ENCODE data around the gene FHL1.

The FHL1 gene

DNA sequence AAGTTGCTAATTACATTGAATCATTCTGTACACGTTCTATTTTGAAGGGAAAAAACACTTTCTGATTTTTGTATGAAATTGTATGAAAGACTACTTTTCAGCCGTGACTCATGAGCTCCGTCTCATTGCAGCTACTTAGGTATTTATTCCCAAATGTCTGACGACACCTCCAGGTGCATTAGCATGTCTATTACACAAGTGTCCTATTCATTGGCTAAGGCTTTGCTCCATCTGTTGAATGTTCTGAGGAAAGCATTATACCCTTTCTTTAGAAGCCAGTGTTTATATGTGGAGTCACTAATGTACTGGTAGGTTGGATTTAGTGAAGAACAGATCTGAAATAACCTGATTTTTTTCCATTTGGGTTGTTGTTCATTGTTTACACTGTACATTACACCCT, 52.0 kb downstream of the FHL1 start:
- H3K9ac ChIP-seq (ENCODE audit: low read depth, low read length) = no peak overlapping the region
- no peaks in the 10 kb centered on the region for H3K9me3 ChIP-seq (ENCODE audit: insufficient read depth, low read depth, low read length)
- H3K36me3 ChIP-seq (ENCODE audit: insufficient read depth, low read length) = no peaks in the 10 kb centered on the region
- no peaks in the 10 kb centered on the region for H3K27me3 ChIP-seq (ENCODE audit: insufficient read depth, low read length)
- peaks cover 5% of the 10 kb centered on the region; the same call in 1 of the 2 replicates for H3K4me1 ChIP-seq (ENCODE audit: insufficient read depth, low read length)
- H3K4me3 ChIP-seq (ENCODE audit: low read length) = no peak overlapping the region
- peak overlapping the region; percentile 13; the same call in 1 of the 2 replicates for H3K27ac ChIP-seq (ENCODE audit: low read depth, low read length)
- WGBS = 63% methylated on average over 4 of the region's 4 CpGs

GRCh38 chrX:136200466-136200865, 53.1 kb downstream of the FHL1 start:
- Histone ChIP-seq H3K27ac (ENCODE audit: low read depth, low read length) (no peak overlapping the region), H3K9me3 (ENCODE audit: insufficient read depth, low read depth, low read length) (no peaks in the 10 kb centered on the region), H3K4me1 (ENCODE audit: insufficient read depth, low read length) (peaks cover 8% of the 10 kb centered on the region; the same call in 1 of the 2 replicates), H3K36me3 (ENCODE audit: insufficient read depth, low read length) (no peaks in the 10 kb centered on the region), H3K27me3 (ENCODE audit: insufficient read depth, low read length) (no peaks in the 10 kb centered on the region), H3K4me3 (ENCODE audit: low read length) (no peak overlapping the region), H3K9ac (ENCODE audit: low read depth, low read length) (no peak overlapping the region)
- 72% methylated on average over 2 of the region's 2 CpGs for WGBS

DNA sequence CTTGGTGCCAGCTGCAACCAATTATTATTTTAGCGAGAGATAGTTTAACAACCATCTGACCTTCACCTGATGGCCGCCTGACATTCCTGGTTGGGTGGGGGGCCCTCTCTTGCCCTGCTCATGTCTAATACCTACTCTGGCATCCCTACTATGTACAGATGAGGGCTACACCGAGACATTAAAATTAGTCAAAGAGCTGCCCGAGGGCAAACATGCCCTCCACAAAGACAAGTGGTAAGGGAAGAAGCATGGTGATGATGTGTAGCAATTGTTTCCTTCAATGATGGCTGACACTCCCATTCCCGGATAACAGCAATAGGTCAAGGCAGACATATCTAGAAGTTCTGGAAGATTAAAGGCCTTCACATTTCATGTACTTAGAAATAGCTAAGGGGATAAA, 54.3 kb downstream of the FHL1 start:
- Histone ChIP-seq H3K36me3 (ENCODE audit: insufficient read depth, low read length) (no peaks in the 10 kb centered on the region), H3K27me3 (ENCODE audit: insufficient read depth, low read length) (no peaks in the 10 kb centered on the region), H3K27ac (ENCODE audit: low read depth, low read length) (no peak overlapping the region), H3K4me3 (ENCODE audit: low read length) (no peak overlapping the region), H3K9ac (ENCODE audit: low read depth, low read length) (no peak overlapping the region), H3K4me1 (ENCODE audit: insufficient read depth, low read length) (peaks cover 8% of the 10 kb centered on the region; the same call in 1 of the 2 replicates), H3K9me3 (ENCODE audit: insufficient read depth, low read depth, low read length) (no peaks in the 10 kb centered on the region)
- WGBS = 93% methylated on average over 4 of the region's 5 CpGs

GRCh38 chrX:136202889-136203288, 55.6 kb downstream of the FHL1 start:
- Histone ChIP-seq H3K27me3 (ENCODE audit: insufficient read depth, low read length) (no peaks in the 10 kb centered on the region), H3K27ac (ENCODE audit: low read depth, low read length) (no peak overlapping the region), H3K9me3 (ENCODE audit: insufficient read depth, low read depth, low read length) (no peaks in the 10 kb centered on the region), H3K9ac (ENCODE audit: low read depth, low read length) (no peak overlapping the region), H3K4me3 (ENCODE audit: low read length) (no peak overlapping the region), H3K4me1 (ENCODE audit: insufficient read depth, low read length) (peaks cover 8% of the 10 kb centered on the region; the same call in 1 of the 2 replicates), H3K36me3 (ENCODE audit: insufficient read depth, low read length) (no peaks in the 10 kb centered on the region)
- 80% methylated on average over 1 of the region's 5 CpGs for WGBS

DNA sequence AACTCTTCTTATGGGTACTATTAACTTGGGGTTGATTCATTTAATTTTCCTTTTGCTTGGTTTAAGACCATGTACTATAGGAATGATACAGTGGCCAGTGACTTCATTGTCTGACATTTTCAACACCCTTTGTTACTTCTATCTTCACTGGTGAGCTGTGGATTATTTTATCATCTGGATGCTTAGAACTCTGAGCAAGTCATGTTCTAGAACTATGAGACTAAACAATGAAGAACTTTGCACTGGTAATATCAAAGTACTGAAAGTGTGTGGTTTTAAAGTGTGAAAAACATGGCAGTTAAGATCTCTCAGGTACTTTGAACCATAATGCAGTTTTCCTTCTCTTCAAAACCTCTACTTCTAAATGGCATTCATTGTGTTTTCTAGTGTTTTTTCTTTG, 56.1 kb downstream of the FHL1 start:
- Histone ChIP-seq H3K9me3 (ENCODE audit: insufficient read depth, low read depth, low read length) (no peaks in the 10 kb centered on the region), H3K4me3 (ENCODE audit: low read length) (no peak overlapping the region), H3K27me3 (ENCODE audit: insufficient read depth, low read length) (no peaks in the 10 kb centered on the region), H3K27ac (ENCODE audit: low read depth, low read length) (no peak overlapping the region), H3K4me1 (ENCODE audit: insufficient read depth, low read length) (peaks cover 8% of the 10 kb centered on the region; the same call in 1 of the 2 replicates), H3K36me3 (ENCODE audit: insufficient read depth, low read length) (0 out of 2 replicates have a peak, but pooled peaks cover 3% of the 10 kb centered on the region), H3K9ac (ENCODE audit: low read depth, low read length) (no peak overlapping the region)

GRCh38 chrX:136203951-136204350, 56.6 kb downstream of the FHL1 start:
- Histone ChIP-seq H3K27ac (ENCODE audit: low read depth, low read length) (no peak overlapping the region), H3K9ac (ENCODE audit: low read depth, low read length) (no peak overlapping the region)
- WGBS = 92% methylated on average over 3 of the region's 3 CpGs

DNA sequence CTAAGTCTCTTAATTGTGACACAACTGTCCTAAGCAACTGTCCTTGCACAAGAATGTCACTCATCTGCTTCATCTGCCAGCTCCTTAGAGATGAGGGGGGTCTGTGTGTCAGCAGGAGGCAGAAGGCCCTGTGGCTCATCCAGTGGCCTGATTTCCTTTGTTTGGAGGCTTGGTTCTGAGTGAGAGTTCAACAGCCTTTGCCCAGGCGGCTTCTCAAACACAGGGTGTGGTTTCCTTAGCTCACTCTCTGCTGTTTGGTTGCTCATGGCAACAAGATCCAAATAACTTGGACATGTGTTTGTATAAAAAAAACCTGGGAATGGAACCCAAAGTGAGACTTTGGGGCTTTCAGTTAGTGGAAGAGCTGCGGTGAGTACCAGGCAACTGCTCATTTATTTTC, 57.2 kb downstream of the FHL1 start:
- Histone ChIP-seq H3K9me3 (ENCODE audit: insufficient read depth, low read depth, low read length) (no peaks in the 10 kb centered on the region), H3K36me3 (ENCODE audit: insufficient read depth, low read length) (0 out of 2 replicates have a peak, but pooled peaks cover 4% of the 10 kb centered on the region), H3K9ac (ENCODE audit: low read depth, low read length) (no peak overlapping the region), H3K4me1 (ENCODE audit: insufficient read depth, low read length) (peaks cover 5% of the 10 kb centered on the region; the same call in 1 of the 2 replicates), H3K4me3 (ENCODE audit: low read length) (no peak overlapping the region), H3K27me3 (ENCODE audit: insufficient read depth, low read length) (no peaks in the 10 kb centered on the region), H3K27ac (ENCODE audit: low read depth, low read length) (no peak overlapping the region)
- WGBS = 73% methylated on average over 1 of the region's 2 CpGs

More at GRCh38 chrX:136203951-136204350, 56.6 kb downstream of the FHL1 start:
- H3K27me3 ChIP-seq (ENCODE audit: insufficient read depth, low read length) = no peaks in the 10 kb centered on the region
- no peaks in the 10 kb centered on the region for H3K9me3 ChIP-seq (ENCODE audit: insufficient read depth, low read depth, low read length)
- 0 out of 2 replicates have a peak, but pooled peaks cover 4% of the 10 kb centered on the region for H3K36me3 ChIP-seq (ENCODE audit: insufficient read depth, low read length)
- peaks cover 8% of the 10 kb centered on the region; the same call in 1 of the 2 replicates for H3K4me1 ChIP-seq (ENCODE audit: insufficient read depth, low read length)
- no peak overlapping the region for H3K4me3 ChIP-seq (ENCODE audit: low read length)

DNA sequence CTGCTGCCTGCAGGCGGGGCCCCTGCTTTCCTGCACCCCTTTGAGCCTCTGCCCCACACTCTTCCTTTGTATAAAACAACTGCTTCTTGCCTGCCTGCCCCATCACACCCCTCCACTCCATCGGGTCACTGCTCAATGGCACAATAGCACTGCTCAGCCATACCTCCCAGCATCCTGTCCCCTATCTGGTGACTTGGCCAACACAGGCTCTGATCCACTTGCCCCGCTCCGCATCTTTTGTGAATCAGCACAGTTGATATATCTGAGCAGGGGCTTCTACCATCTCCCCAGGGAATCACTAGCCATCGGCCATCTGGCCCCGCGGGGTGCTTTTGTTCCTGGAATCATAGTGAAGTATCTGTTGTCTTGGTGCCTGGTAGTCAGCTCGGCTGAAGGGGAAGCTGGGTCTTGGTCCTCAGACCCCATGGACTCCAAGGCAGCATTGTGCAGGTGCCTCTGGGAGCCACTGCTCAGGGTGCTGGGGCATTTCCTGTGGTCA, 58.6 kb downstream of the FHL1 start:
- H3K9ac ChIP-seq (ENCODE audit: low read depth, low read length) = no peak overlapping the region
- H3K27ac ChIP-seq (ENCODE audit: low read depth, low read length) = no peak overlapping the region
- no peak overlapping the region for H3K4me3 ChIP-seq (ENCODE audit: low read length)
- H3K9me3 ChIP-seq (ENCODE audit: insufficient read depth, low read depth, low read length) = no peaks in the 10 kb centered on the region
- 59% methylated on average over 7 of the region's 8 CpGs for WGBS
- no peaks in the 10 kb centered on the region for H3K27me3 ChIP-seq (ENCODE audit: insufficient read depth, low read length)
- peaks cover 3% of the 10 kb centered on the region; the same call in 1 of the 2 replicates for H3K4me1 ChIP-seq (ENCODE audit: insufficient read depth, low read length)
- peaks cover 10% of the 10 kb centered on the region; the same call in 1 of the 2 replicates for H3K36me3 ChIP-seq (ENCODE audit: insufficient read depth, low read length)

DNA sequence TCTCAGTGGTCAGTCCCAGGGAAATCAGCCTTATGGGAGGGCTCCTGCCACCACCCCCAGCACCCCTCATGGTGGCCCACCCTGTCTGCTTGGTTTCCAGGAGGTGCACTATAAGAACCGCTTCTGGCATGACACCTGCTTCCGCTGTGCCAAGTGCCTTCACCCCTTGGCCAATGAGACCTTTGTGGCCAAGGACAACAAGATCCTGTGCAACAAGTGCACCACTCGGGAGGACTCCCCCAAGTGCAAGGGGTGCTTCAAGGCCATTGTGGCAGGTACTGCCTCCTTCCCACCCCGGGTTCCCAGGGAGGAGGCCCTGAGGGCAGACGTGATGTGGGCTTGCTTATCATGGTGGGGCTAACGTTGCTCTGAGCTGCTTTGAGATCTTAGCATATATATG, 59.6 kb downstream of the FHL1 start:
- no peaks in the 10 kb centered on the region for H3K9me3 ChIP-seq (ENCODE audit: insufficient read depth, low read depth, low read length)
- 97% methylated on average over 5 of the region's 6 CpGs for WGBS
- H3K36me3 ChIP-seq (ENCODE audit: insufficient read depth, low read length) = peaks cover 15% of the 10 kb centered on the region; the same call in 1 of the 2 replicates
- H3K27ac ChIP-seq (ENCODE audit: low read depth, low read length) = no peak overlapping the region
- peaks cover 3% of the 10 kb centered on the region; the same call in 1 of the 2 replicates for H3K4me1 ChIP-seq (ENCODE audit: insufficient read depth, low read length)
- no peaks in the 10 kb centered on the region for H3K27me3 ChIP-seq (ENCODE audit: insufficient read depth, low read length)
- no peak overlapping the region for H3K9ac ChIP-seq (ENCODE audit: low read depth, low read length)
- no peak overlapping the region for H3K4me3 ChIP-seq (ENCODE audit: low read length)

GRCh38 chrX:136207546-136207945, 60.2 kb downstream of the FHL1 start:
- Histone ChIP-seq H3K4me3 (ENCODE audit: low read length) (no peak overlapping the region), H3K27ac (ENCODE audit: low read depth, low read length) (no peak overlapping the region), H3K9ac (ENCODE audit: low read depth, low read length) (no peak overlapping the region), H3K27me3 (ENCODE audit: insufficient read depth, low read length) (no peaks in the 10 kb centered on the region), H3K36me3 (ENCODE audit: insufficient read depth, low read length) (peaks cover 15% of the 10 kb centered on the region; the same call in 1 of the 2 replicates), H3K4me1 (ENCODE audit: insufficient read depth, low read length) (peaks cover 3% of the 10 kb centered on the region; the same call in 1 of the 2 replicates), H3K9me3 (ENCODE audit: insufficient read depth, low read depth, low read length) (no peaks in the 10 kb centered on the region)
- 60% methylated on average over 4 of the region's 4 CpGs for WGBS

DNA sequence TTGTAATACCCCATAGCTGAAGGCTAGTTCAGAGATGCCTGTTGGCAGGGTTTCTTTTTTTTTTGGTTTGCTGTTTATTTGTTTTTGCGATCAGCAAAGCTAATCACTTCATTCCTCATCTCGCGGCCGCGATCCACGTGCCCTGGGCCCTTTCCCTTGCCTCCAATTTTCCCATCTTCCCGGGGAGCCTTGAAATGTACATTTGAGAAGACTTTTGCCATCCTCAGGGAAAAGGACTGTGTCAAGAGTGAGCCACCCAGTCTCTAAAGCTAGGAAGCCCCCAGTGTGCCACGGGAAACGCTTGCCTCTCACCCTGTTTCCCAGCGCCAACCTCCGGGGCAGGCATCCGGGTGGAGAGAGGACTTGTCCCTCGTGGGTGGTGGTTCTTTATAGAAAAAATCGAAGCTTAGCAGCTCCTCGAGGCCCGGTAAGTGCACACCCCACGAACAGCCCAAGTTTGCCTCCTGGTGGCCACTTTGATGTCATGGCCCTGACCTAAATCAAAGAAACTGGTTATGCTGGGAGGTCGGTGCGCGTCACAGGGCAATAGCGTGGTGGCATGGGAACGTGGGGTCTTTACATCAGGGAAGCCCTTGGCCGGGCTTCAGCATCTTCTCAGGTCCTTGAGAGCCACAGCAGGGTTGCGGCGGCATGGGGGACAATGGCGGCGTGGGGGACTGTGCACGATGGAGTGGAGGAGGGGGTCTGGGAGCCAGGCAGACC, 61.8 kb downstream of the FHL1 start:
- no peak overlapping the region for H3K4me3 ChIP-seq (ENCODE audit: low read length)
- 73% methylated on average over 22 of the region's 28 CpGs for WGBS
- H3K9me3 ChIP-seq (ENCODE audit: insufficient read depth, low read depth, low read length) = no peaks in the 10 kb centered on the region
- peaks cover 15% of the 10 kb centered on the region; the same call in 1 of the 2 replicates for H3K36me3 ChIP-seq (ENCODE audit: insufficient read depth, low read length)
- no peak overlapping the region for H3K9ac ChIP-seq (ENCODE audit: low read depth, low read length)
- H3K4me1 ChIP-seq (ENCODE audit: insufficient read depth, low read length) = peaks cover 3% of the 10 kb centered on the region; the same call in 1 of the 2 replicates
- H3K27me3 ChIP-seq (ENCODE audit: insufficient read depth, low read length) = no peaks in the 10 kb centered on the region
- no peak overlapping the region for H3K27ac ChIP-seq (ENCODE audit: low read depth, low read length)
